Hypothalamus (tissue), 51 donors: ENCODE results near the gene DNM2.
A peak's percentile ranks its signal among the peaks of the same experiment; 100 is the strongest.

Experiments used
- DNase-seq, 51 donors: peaks; one replicate each; lab custom pipeline; 2025; lab: John Stamatoyannopoulos, UW

The DNM2 gene

GRCh38 chr19:10809651-10810285, 91.9 kb downstream of the DNM2 start:
- DNase-seq = no peak

GRCh38 chr19:10811391-10812111, 93.7 kb downstream of the DNM2 start:
- DNase-seq = no peak

DNA sequence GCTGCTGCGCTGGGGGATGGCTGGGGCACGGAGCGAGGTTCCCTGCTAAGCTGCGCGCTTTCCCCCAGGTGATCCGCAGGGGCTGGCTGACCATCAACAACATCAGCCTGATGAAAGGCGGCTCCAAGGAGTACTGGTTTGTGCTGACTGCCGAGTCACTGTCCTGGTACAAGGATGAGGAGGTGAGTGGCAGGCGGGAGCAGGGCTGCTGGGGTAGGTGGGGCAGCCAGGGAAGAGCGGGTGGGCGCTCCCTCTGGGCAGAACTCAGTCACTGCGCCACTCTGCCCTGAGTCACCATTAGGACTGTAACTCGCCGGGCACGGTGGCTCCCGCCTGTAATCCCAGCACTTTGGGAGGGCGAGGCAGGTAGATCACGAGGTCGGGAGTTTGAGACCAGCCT, 94.3 kb downstream of the DNM2 start:
- no peak for DNase-seq

DNA sequence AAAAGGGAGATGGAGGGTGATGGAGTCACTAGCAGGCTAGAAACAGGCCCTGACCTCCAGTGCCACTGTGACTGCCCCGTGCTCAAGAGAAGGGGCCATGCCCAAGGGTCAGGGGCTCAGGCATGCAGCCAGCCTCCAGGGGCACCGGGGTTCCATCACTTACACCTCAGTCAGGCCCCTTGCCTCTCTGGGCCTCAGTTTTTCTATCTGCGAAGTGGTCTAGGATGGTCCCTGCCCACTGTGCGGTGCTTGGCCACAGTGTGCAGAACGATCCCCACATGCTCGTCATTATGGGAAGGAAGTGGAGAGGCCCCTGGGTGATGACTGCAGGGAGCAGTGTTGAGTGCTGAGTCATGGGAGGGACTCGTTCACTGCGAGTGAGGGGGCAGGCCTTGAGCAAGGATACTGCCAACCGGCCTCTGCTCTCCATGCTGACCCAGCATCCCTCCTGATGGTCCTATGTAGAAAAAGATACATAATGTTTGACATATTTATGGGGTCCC, 95.1 kb downstream of the DNM2 start:
- DNase-seq = peak in 9 of 51 donors; percentile 9 to 37 (median 15)

DNA sequence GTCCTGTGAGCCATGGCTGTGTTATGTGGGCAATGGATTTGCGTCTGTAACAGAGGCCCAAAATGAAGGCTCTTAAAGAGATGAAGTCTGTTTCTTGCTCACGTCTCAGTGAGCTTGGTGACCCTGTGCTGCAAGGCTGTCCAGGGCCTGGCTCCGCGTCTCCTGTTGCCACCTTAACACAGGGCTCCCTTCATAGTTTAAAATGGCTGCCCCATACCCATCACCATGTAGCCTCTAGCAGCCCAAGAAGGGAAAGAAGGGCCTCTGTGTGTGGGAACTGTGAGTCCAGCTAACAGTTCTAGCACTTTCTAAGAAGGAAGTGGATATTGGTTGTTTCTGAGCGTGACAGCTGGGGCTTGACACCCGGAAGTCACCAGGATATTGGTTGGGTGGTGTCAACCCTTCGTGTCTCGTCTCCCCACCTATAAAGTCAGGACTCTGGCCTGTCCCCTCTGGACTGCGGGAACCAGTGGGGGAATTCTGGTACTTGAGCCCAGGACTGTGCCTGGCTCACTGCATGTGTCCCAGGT, 97.2 kb downstream of the DNM2 start:
- no peak for DNase-seq

DNA sequence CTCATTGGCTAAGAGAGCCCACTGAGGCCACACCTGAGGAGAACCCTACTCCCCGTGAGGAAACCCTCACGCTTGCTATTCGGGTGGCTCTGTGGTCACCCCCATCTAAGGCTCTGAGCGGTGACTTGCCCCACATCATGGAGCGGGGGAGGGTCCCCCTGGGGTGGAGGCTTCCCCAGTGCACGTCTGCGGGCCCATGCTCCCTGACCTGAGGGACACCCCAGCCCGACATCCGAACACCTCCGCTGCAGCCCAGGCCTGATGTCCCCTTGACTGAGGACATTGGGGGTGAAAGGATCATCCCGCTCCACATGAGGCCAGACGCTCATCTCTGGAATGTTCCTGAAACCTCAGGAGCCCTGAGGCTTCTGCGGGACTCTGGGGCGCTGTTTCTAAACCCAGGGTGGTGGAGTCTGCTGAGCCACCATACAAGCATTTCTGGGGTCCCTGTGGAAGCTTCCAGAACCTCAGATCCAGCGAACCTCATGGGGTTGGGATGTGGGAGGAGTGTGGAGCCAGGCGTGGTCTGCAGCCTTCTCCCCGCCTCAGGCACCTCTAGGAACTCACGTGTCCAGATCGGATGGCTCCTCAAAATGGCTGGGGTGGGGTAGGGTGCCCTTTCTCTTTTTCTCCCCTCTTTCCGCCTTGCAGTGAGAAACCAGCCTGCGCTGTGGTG, 98.2 kb downstream of the DNM2 start:
- DNase-seq = no peak

- DNase-seq = no peak
These were observed 98.8 kb downstream of the DNM2 start for GRCh38 chr19:10816691-10817090.

DNA sequence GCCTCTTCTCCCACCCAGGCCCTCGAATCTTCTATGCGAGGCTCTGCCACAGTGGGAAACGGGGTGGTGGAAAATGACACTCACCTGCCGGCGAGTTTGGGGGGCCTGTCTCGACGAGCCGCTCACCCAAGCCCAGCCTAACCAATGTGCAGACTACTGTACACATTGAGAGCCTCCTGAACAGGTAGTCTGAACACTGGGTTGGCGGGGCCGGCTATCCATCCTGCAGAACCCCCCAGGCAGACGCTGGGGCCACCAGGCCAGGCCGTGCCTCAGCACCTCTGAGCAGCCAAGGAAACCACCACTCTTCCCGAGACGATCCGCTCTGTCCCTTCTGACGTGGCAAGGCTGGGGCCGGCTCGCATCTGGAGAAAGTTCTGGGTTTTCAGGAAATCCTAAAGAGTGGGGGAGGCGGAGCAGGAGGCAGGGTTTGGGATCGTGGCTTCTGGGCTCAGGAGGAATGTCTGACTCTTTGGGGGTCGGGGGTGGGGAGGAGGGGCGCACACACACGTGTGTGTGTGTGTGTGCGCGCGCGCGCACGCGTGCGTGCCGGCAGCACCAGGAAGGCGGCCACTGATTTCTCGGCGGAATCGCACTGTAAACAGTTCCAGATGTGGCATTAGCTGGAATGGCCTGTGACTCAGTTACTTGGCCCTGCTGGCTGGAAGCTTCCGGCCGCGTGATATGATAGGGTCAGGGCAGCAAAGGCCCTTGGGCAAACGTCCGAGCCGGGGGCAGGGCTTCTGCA, 99.6 kb downstream of the DNM2 start:
- no peak for DNase-seq

- no peak for DNase-seq
These were observed 100.6 kb downstream of the DNM2 start for GRCh38 chr19:10818301-10819123.

GRCh38 chr19:10819124-10820060, 101.5 kb downstream of the DNM2 start:
- DNase-seq = no peak

DNA sequence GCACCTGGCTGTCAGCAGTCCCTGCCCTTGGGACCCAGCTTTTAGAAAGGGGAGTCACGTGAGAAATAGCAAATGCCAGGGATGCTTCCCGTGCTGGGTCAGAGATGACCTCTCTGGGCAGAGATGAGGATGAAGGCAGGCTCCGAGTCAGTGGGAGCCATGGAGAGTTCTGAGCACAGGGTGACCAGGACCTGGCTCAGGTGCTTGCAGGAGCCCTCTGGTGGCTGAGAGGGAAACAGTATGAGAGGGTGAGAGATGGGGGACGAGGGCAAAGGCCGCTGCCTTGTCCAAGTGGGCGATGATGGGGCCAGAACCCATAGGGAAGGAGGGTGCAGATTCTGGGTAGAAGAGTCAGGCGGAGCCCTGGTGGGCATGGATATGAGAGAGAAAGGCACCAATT, 102.3 kb downstream of the DNM2 start:
- no peak for DNase-seq

- no peak for DNase-seq
These were observed 105.8 kb downstream of the DNM2 start for GRCh38 chr19:10823690-10824089.

DNA sequence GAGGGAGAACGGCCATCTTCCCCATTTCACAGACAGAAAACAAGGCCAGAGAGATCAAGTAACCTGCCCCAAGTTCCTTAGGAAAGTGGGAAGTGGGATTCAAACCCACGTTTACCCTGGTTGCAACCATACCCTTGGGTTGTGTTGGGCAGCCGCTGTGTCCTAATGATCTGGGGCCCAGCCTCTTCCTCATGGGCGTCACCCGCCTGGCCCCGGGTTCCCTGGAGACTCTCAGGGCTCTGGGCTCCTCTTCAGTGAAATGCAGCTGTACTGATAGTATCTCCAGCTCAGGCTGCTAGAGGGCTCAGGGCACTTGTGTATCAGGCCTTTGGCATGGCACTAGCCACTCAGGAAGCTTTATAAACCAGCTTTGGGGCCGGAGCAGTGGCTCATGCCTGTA, 108.4 kb downstream of the DNM2 start:
- DNase-seq = no peak

- no peak for DNase-seq
These were observed 109.0 kb downstream of the DNM2 start for GRCh38 chr19:10826846-10827245.

- no peak for DNase-seq
These were observed 111.3 kb downstream of the DNM2 start for GRCh38 chr19:10828981-10829821.

- no peak for DNase-seq
These were observed 112.1 kb downstream of the DNM2 start for GRCh38 chr19:10829967-10830366.

DNA sequence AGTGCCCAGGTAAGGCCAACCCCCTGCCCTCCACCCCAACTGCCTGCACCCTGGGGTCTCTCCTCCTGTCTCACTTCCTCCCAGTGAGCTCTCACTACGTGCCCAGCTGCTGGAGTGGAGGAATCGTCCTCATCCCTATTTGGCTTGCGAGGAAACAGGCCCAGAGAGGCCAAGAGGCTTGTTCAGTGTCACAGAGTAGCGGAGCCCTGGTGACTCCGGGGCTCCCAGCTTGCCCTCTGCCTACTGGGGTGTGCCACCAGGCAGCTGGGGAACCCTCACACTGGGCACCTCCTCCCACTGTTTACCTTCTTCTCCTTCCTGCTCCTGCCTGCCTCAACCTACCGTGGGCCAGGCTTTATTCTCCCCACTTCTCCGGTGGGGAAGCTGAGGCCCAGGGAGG, 112.5 kb downstream of the DNM2 start:
- DNase-seq = no peak
